NCI-H82 treated with DMSO at 0.1 percent for 48 hours (cell line): ENCODE measurements around the gene MAD2L1.

ENCODE experiments used
- DNase-seq: peaks from one replicate; lab custom pipeline; 2025; ENCODE audit not compliant: unreplicated experiment; lab: John Stamatoyannopoulos, UW

The MAD2L1 gene

GRCh38 chr4:120059036-120059435 lies 7.6 kb downstream of the MAD2L1 start:
- no peak for DNase-seq

DNA sequence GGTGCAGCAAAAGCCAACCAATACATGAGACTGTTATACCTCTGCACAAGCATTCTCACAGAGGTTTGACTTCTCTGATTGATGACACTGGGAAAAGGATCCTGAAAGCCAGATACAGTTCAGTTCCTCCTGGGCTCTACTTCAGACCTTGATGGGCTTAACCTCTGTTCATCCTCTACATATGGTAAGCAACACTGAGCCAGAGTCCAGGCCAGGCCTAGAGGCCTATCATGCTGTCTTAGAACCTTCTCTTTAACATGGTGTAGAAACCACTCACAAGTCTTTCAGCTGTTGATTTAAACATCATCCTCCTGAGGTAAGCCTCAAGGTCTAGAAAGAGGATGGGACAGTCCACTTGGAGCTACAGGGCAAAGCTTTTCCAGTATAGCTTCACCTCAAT lies 9.2 kb downstream of the MAD2L1 start:
- DNase-seq = no peak

DNA sequence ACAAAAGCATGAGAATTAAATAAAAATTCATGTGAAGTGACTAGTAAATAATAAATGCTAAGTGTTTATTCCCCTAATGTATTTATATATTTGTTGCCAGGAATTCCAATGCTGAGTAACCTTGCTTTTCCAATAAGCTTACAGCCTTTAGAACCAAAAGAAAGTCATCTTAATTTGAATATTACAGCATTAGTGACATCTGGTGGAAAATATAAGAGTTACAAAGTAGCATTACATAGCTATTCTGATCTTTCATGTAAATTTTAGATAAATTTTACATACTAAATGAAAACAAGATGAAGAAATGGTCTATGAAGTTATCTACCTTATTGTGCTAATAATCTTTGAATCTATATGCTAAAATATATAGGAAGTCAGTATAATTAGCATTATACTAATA lies 10.4 kb downstream of the MAD2L1 start:
- no peak for DNase-seq

DNA sequence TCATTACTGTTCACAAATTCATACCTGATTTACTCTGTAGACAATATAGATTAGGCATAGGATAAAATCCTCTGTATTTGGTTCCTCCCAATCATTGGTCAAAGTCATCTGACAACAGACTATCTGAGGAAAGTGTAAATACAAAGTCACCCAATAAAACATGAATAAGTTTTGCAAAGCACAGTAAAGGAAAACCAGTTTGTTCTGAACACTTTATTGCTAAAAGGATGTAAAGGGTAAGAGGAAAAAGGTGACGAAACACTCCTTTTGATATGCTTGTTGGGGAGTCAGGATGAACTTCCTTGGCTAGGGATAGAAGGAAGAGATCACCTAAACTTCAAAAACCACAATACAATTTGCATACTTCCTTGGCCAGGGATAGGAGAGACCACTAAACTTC lies 10.9 kb downstream of the MAD2L1 start:
- DNase-seq = no peak

DNA sequence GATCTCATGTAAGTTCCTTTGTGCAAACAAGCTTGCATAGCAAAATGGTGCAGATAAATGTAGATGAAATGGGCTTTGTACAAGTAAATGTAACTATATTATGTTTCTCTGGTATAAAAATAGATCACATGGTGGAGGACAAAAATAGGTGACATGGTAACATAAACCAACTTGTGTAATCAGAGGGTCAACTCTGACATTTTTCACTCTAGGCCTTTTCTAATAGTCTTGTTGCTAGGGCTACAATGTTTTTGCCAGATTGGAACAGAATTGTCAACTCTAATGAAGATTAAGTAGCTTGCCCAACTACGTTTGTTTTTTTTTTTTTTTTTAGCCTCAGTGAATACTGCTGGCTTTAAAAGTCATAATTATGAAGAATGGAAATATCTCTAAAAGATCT lies 11.5 kb downstream of the MAD2L1 start:
- no peak for DNase-seq

GRCh38 chr4:120053911-120054310 lies 12.7 kb downstream of the MAD2L1 start:
- DNase-seq = no peak

DNA sequence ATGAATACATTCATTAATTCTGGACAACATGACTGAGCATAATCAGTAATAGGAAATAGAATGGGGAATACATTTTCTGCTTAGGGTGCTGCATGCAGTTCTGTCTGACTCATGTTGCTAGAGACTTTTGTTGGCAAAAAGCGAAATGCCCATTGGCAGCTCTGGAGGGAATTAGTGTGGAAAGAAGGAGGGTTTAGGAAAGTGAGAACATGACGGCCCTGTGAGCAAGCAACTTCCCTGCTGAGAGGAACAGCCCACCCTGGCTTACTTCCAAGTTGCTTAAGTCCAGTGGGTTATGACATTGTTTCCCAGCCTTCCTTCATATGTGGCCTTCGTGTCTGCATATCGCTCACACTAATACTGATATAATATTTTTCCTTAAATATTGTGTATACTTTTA lies 13.8 kb downstream of the MAD2L1 start:
- DNase-seq = no peak

DNA sequence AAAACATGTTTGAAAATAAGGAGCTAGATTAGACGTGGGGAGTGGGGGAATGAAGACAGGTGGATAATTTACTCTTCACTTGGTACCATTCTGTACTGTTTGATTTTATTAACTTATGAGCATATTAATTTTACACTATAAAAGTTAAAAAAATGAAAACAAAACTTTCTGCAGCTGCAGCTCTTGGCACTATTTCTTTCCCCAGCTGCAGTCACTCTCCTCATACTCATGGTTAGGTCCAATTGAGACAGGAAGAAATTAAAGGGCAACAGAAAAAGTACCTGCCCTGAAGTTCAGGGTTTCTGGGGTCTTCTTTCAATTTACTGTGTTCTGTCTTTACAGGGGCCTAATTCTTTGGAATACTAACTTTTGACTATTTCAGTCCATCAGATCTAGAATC lies 15.4 kb downstream of the MAD2L1 start:
- DNase-seq = no peak

GRCh38 chr4:120049732-120050494 lies 16.7 kb downstream of the MAD2L1 start:
- peak; percentile 38 for DNase-seq

DNA sequence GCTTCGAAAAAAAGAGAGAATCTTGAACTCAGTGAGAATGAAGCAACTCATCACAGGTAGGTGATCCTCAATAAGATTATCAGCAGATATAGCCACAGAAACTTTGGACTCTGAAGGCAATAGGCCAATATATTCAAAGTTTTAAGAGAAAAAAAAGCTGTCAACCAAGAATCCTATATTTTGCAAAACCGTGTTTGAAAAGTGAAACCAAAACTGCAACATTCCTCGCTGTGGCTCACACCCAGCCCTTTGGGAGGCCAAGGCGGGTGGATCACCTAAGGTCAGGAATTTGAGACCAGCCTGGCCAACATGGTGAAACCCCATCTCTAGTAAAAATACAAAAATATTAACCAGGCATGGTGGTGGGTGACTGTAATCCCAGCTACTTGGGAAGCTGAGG lies 22.8 kb downstream of the MAD2L1 start:
- no peak for DNase-seq

DNA sequence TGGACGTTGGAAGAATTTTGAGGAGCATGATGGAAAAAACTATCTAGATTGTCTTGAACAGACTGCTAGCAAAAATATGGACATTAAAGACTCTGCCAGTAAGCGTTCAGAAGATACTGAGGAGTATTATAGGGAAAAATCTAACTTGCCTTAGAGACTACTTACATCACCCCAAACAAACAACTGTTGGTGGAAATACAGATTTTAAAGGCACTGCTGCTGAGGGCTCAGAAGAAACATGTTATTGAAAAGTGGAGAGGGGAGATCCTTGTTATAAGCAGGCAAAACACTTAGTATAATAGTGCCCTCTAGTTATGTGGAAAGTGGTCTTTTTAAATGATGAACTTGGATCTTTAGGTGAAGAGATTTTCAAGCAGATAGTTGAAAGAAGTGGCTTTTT lies 29.2 kb downstream of the MAD2L1 start:
- no peak for DNase-seq

DNA sequence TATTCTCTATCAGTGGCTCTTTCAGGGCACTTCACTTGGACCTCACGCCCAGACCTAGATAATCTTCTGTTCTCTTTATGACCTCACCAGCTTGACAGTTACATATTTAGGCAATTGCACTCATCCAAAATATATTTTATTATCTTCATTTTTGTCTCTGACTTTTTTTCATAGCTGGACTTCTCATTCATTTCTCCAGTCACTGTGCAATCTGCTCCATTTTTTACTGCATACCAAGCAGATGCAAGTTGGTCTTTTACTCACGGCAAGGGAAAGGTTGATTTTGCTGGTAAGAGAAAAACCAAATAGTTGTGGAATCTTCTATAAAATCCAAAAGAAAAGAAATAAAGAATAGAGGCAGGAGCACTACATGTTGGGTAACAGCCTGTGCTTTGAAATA lies 31.7 kb downstream of the MAD2L1 start:
- DNase-seq = no peak

DNA sequence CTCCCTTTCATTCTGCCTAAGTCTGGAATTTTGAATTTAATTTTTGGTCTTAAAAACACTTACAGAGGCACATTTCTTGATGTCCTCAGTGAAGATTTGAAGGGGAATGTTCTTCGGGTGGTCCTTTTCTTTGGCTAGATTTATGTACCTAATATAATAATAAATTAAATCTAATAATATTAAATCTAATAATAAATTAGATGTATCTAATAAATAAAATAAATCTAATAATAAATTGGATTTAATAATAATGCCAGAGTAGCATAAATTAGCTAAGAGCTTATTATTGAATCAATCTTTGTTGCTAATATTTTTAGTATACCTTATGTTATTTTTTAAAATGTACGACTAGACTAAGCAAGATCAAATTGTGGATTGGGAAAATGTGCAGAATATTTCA lies 39.8 kb downstream of the MAD2L1 start:
- DNase-seq = no peak

DNA sequence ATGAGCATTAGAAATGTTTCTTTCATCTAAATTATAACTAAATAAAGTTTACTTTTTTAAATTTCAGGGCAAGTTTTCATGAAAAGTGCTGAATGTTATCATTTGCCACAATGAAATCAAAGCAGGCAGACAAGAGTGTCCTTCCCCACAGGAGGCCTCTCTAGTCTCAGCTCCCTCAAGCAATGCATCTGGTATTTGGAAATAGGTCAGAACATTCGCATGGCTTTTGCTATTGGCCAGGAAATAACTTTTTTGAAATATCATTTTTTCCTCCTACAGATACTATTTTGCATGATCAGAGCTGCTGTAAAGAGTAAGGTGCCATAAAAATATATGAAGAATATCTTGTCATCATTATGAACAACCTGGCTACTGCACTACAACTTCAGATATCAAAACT lies 41.1 kb downstream of the MAD2L1 start:
- DNase-seq = no peak

GRCh38 chr4:120018786-120019185 lies 47.9 kb downstream of the MAD2L1 start:
- DNase-seq = no peak

- no peak for DNase-seq
These were observed 48.5 kb downstream of the MAD2L1 start for GRCh38 chr4:120017939-120018692.

DNA sequence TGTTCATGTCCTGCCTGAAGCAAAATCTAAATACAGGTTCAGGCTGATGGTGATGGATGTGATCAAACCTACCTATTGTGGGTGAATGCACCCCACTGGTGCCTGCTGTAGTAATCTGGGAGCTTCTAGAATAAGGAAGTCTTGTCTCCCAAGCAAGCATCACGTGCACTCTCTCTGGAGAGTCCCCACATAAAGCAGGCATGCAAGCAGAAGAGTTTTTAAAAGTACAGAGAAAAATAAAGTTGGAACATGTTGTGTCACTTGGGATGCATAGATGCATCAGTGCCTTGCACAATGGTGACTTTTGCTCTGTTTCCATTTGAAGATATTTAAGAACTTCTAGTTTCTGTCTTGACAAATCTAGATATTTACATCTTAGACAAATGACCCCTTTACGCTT lies 54.9 kb downstream of the MAD2L1 start:
- no peak for DNase-seq

DNA sequence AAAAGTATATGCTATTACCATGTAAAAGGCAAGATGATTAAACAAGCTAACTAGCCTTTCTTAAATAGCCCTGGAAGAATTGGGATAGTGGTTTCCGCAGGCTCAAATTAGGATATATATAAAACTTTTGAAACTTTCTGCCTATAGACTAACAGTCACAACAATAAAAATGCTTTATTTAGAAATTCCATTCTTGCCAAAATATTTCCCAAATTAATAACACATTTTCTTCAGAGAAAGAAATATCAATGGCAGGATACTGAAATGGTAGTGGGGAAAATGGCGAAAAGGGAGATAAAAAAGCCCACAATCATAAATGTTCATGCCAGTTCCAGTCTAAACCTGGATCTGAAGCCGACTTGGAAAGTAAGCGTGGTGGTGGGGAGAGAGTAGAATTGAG lies 56.0 kb downstream of the MAD2L1 start:
- DNase-seq = no peak

GRCh38 chr4:120009731-120010130 lies 56.9 kb downstream of the MAD2L1 start:
- no peak for DNase-seq

DNA sequence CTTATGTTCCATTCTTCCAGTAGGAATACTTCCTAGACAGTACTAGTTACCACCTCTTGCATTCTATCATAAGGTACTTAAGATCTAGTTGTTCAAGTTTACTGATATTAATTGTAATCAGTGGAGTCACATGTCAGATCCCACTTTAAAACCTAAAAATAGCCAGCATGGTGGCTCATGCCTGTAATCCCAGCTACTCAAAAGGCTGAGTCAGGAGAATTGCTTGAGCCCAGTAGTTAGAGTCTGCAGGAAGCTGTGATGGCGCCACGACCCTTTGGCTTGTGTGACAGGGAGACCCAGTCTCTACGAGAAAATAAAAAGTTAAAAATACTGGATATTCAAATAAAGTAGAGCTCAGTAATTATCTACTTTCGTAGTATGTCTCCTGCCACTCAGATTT lies 57.7 kb downstream of the MAD2L1 start:
- no peak for DNase-seq

GRCh38 chr4:120007896-120008436 lies 58.7 kb downstream of the MAD2L1 start:
- DNase-seq = no peak

DNA sequence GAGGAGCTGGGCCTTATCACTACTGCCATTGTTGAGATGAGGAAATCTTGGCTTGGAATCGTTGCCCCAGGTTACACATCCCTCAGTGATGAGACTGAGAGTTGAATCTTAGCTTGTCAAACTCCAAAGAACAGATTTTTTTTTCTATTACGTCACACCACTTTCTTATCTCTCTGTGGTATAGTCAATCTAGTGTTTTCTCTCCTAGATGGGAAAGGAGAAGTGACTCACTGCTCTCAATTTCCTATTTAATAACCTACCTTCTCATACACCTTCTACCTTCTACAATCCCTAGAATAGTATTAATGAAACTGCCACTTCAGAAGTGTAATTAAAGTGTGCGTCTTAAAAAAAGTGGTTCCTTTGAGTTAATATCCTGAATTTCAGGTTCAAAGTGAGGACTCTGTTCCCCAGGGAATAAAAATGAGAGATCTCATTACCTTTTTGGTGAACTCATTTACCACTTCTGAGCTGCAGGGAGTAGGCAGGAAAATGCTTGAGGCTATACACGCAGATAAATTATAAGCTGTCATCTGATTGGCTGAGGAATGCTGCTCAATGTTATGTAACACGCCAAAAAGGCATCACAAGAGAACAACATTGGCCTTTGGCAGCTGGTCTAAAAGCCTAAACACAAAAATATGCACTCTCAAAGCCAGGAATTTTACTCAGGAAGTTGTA lies 59.3 kb downstream of the MAD2L1 start:
- DNase-seq = no peak
